Tibial nerve (tissue), 4 donors: ENCODE data around the gene MUC22. TPM values are rescaled to one million over a fixed set of nuclear protein-coding genes. Genes with fewer than 3 reads are reported as not detected.

Source experiments
- DNase-seq, 2 donors: peaks; one replicate each; pipeline ENCODE4 v3.0.0-alpha.2; 2019; ENCODE audit warnings: low spot score in 2 of 2
- H3K27ac ChIP-seq, 4 donors: fragments of 200-600 bp; sonication (generic) in 3 of 4; one replicate each; pipeline ENCODE4 v1.5.1; 2017 to 2019; ENCODE audit warnings: mild to moderate bottlenecking in 1 of 4
- H3K27me3 ChIP-seq, 2 donors: fragments of 200-600 bp; sonication (generic) in 1 of 2; one replicate each; pipeline versions ENCODE4 v1.5.1 to v1.6.0; 2017 to 2019
- H3K36me3 ChIP-seq, 3 donors: fragments of 200-600 bp; sonication (generic); one replicate each; pipeline ENCODE4 v1.5.1; 2018 to 2019
- H3K4me1 ChIP-seq, 4 donors: fragments of 200-600 bp; sonication (generic) in 3 of 4; one replicate each; pipeline ENCODE4 v1.5.1; 2017 to 2019
- H3K4me3 ChIP-seq, 4 donors: fragments of 200-600 bp; sonication (generic) in 3 of 4; one replicate each; pipeline ENCODE4 v1.5.1; 2017 to 2019; ENCODE audit warnings: mild to moderate bottlenecking in 1 of 4, moderate library complexity in 1 of 4
- H3K9me3 ChIP-seq, 4 donors: fragments of 200-600 bp; sonication (generic) in 3 of 4; one replicate each; pipeline ENCODE4 v1.5.1; 2017 to 2019
- CTCF ChIP-seq, 5 experiments: fragments of 200-600 bp in 3 of 5; fragments of 450-650 bp in 2 of 5; sonication (generic) in 3 of 5; IDR thresholded peaks; one replicate each; pipeline ENCODE4 v1.5.1; 2016 to 2019; ENCODE audit warnings: antibody characterized with exemption in 5 of 5, mild to moderate bottlenecking in 3 of 5, moderate library complexity in 2 of 5
- EP300 ChIP-seq, 2 donors: sonication (generic); formaldehyde crosslinking; IDR thresholded peaks; one replicate each; pipeline ENCODE4 v1.6.1; 2017; ENCODE audit warnings: antibody characterized with exemption in 2 of 2, mild to moderate bottlenecking in 1 of 2
- POLR2A ChIP-seq, 2 donors: fragments of 450-650 bp; IDR thresholded peaks; one replicate each; pipeline ENCODE4 v1.6.1; 2017; ENCODE audit warnings: antibody characterized with exemption in 2 of 2, mild to moderate bottlenecking in 2 of 2, moderate library complexity in 2 of 2
- WGBS, 2 donors: methylation state at CpG; one replicate each; pipeline ENCODE4 v1.1.5; 2018; 5-methylcytosine and 5-hydroxymethylcytosine counted together
- total RNA-seq, 4 donors: library from RNA; depleted of rRNA; stranded (reverse); fragments of >200 nt; gene quantifications; one replicate each; pipeline ENCODE4 v1.1.0, GENCODE V29; 2016

The MUC22 gene
- total RNA-seq = not detected

DNA sequence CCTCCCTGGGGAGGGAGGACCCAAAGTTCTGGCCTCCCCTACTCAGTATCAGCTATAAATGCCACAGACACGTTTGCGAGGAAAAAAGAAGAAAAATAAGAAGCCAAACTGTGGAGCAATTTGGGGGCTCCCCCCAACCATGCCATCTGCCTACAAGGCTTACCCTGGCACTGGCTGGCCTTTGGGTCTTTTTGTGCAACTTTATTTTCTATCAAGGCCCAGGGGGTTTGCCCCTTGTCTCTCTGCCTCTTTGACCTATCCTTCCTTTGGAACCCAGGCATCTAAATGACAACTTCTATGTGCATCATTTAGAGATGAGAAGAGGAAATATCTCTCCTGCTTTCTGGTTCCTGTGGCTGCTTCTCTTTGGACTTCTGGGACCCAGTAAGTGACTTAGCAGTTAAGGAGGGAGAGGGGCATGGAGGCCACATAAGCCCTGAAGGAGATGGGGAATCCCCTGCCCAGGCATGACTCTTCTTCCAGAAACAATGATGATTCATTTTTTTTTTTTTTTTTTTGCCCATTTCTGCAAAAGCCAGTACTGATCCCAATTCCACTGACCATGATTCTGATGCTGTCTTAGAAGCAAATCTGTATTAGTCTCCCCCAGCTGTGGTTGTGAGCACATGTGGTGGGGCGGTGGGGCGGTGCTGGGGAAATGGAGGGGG, at the start of gene MUC22:
Gene MUC22, plus strand, starts transcription at position 82 of the 668 bp plus-strand sequence. Its CDS starts 233 bp downstream, at position 315.
- Histone ChIP-seq H3K9me3 (peaks cover 0 to 14% (median 0%) of the 10 kb centered on the region in 4 donors), H3K4me3 (no peak within 1 kb of the TSS), H3K27me3 (no peaks in the 10 kb centered on the region), H3K4me1 (no peaks in the 10 kb centered on the region), H3K27ac (no peak within 1 kb of the TSS), H3K36me3 (no peaks in the 10 kb centered on the region)
- 71 to 81% methylated on average over 4 of the region's 4 CpGs for WGBS, 2 donors
- DNase-seq = no peak
- TF ChIP-seq EP300 (IDR thresholded peaks at IDR 0.05) = no peak
- no peak for TF ChIP-seq POLR2A (IDR thresholded peaks at IDR 0.05)
- no peak for TF ChIP-seq CTCF (IDR thresholded peaks at IDR 0.05)

- Histone ChIP-seq H3K36me3 (no peaks in the 10 kb centered on the region), H3K27me3 (no peaks in the 10 kb centered on the region), H3K27ac (no peak overlapping the region), H3K4me1 (peaks cover 0 to 3% (median 0%) of the 10 kb centered on the region in 4 donors), H3K9me3 (no peaks in the 10 kb centered on the region), H3K4me3 (no peak overlapping the region)
- DNase-seq = no peak
- WGBS, 2 donors = 66 to 75% methylated on average over 9 of the region's 9 CpGs
- TF ChIP-seq CTCF (IDR thresholded peaks at IDR 0.05) (no peak), EP300 (IDR thresholded peaks at IDR 0.05) (no peak), POLR2A (IDR thresholded peaks at IDR 0.05) (no peak)
Observed at GRCh38 chr6:30960907-30961673, 49.2 kb upstream of the MUC22 start.

- no peak overlapping the region for H3K4me3 ChIP-seq
- TF ChIP-seq EP300 (IDR thresholded peaks at IDR 0.05) = no peak
- TF ChIP-seq POLR2A (IDR thresholded peaks at IDR 0.05) = no peak
- no peak for TF ChIP-seq CTCF (IDR thresholded peaks at IDR 0.05)
- no peak overlapping the region for H3K27ac ChIP-seq
- no peak for DNase-seq
- no peaks in the 10 kb centered on the region for H3K4me1 ChIP-seq
- H3K27me3 ChIP-seq = no peaks in the 10 kb centered on the region
- H3K36me3 ChIP-seq = no peaks in the 10 kb centered on the region
- no peaks in the 10 kb centered on the region for H3K9me3 ChIP-seq
Observed at GRCh38 chr6:30962716-30963115, 47.6 kb upstream of the MUC22 start.

- no peak overlapping the region for H3K4me3 ChIP-seq
- H3K36me3 ChIP-seq = no peaks in the 10 kb centered on the region
- no peak for DNase-seq
- H3K27me3 ChIP-seq = no peaks in the 10 kb centered on the region
- H3K27ac ChIP-seq = no peak overlapping the region
- H3K9me3 ChIP-seq = no peaks in the 10 kb centered on the region
- H3K4me1 ChIP-seq = no peaks in the 10 kb centered on the region
- WGBS, 2 donors = 78 to 79% methylated on average over 6 of the region's 6 CpGs
- TF ChIP-seq POLR2A (IDR thresholded peaks at IDR 0.05) = no peak
- TF ChIP-seq EP300 (IDR thresholded peaks at IDR 0.05) = no peak
- no peak for TF ChIP-seq CTCF (IDR thresholded peaks at IDR 0.05)
Observed at GRCh38 chr6:30963641-30964040, 46.6 kb upstream of the MUC22 start.

- H3K27ac ChIP-seq = no peak overlapping the region
- no peaks in the 10 kb centered on the region for H3K27me3 ChIP-seq
- H3K36me3 ChIP-seq = no peaks in the 10 kb centered on the region
- DNase-seq = no peak
- H3K4me1 ChIP-seq = no peaks in the 10 kb centered on the region
- 82 to 86% methylated on average over 4 of the region's 4 CpGs for WGBS, 2 donors
- no peak overlapping the region for H3K4me3 ChIP-seq
- TF ChIP-seq EP300 (IDR thresholded peaks at IDR 0.05) = no peak
- no peak for TF ChIP-seq POLR2A (IDR thresholded peaks at IDR 0.05)
- no peak for TF ChIP-seq CTCF (IDR thresholded peaks at IDR 0.05)
- H3K9me3 ChIP-seq = no peaks in the 10 kb centered on the region
Observed at GRCh38 chr6:30964075-30964474, 46.2 kb upstream of the MUC22 start.
